C4-2B (cell line): ENCODE data around the gene PDE4B.

ENCODE experiments used
- ZFX ChIP-seq: fragments of 450-650 bp; IDR thresholded peaks from 2 replicates; pipeline ENCODE4 v1.6.1; 2017
- TF ChIP-seq, protein P1 (sequence below): fragments of 450-650 bp; conservative IDR thresholded peaks from 2 replicates; pipeline ENCODE4 v1.5.1; 2017; ENCODE audit warnings: mild to moderate bottlenecking

- TF ChIP-seq, protein P1, sequence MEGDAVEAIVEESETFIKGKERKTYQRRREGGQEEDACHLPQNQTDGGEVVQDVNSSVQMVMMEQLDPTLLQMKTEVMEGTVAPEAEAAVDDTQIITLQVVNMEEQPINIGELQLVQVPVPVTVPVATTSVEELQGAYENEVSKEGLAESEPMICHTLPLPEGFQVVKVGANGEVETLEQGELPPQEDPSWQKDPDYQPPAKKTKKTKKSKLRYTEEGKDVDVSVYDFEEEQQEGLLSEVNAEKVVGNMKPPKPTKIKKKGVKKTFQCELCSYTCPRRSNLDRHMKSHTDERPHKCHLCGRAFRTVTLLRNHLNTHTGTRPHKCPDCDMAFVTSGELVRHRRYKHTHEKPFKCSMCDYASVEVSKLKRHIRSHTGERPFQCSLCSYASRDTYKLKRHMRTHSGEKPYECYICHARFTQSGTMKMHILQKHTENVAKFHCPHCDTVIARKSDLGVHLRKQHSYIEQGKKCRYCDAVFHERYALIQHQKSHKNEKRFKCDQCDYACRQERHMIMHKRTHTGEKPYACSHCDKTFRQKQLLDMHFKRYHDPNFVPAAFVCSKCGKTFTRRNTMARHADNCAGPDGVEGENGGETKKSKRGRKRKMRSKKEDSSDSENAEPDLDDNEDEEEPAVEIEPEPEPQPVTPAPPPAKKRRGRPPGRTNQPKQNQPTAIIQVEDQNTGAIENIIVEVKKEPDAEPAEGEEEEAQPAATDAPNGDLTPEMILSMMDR, result no peak
- TF ChIP-seq ZFX, result no peak
Observed at GRCh38 chr1:66325594-66326380, 533.1 kb downstream of the PDE4B start.
